GM12864 (cell line): ENCODE data around the gene PITPNM2.

Experiments
- DNase-seq: peaks from one replicate; pipeline ENCODE4 v3.0.0-alpha.2; 2011; ENCODE audit warnings: low read depth
- H3K4me3 ChIP-seq: 2 replicates; pipeline ENCODE4 v1.5.1; 2011; ENCODE audit warnings: mild to moderate bottlenecking, low read depth, low read length, control low read depth
- TF ChIP-seq, protein P1 (sequence below): IDR thresholded peaks from 2 replicates; pipeline ENCODE4 v1.5.1; 2011; ENCODE audit warnings: low read depth, mild to moderate bottlenecking, moderate library complexity, low read length, control low read depth, inconsistent platforms; ENCODE audit errors: missing control alignments

PITPNM2 gene

DNA sequence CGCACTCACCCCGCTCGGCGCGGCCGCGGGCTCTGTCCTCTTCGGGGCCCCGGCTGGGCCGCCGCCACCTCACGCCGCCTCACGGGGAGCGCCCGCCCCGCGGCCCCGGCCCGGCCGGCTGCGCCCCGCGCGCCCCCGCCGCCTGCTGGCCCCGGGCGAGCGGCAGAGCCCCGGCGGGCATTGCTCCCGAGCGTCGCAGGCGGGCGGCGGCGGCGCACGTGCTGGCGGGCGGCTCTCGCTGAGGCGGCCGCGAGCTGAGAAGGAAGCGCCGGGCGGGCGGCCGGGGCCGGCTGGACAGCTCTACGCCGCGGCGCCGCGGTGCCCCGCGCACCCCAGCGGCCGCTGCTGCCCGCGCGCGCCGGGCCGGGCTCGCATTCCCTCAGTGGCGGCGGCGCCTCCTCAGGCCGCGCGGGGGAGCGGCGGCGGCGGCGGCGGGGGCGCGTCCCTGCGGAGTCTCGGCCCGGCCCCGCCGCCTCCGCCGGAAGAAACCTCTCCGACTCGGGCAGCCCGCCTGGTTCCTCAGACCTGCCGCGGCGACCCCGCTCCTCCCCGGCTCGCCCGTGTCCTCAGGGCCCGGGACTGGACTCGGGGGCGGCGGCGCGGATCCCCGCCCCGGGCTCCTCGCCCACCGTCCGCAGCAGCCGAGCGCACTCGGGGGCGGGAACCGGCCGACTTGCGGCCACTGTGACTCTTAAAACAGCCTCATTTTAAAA, at the start of gene PITPNM2:
TSS of gene PITPNM2 (minus strand) at position 347 of the 713 bp plus-strand sequence. CDS start 116,500 bp downstream, outside the sequence.
- peak within 1 kb of the TSS; percentile 59 for H3K4me3 ChIP-seq
- DNase-seq = no peak
- TF ChIP-seq, protein P1, sequence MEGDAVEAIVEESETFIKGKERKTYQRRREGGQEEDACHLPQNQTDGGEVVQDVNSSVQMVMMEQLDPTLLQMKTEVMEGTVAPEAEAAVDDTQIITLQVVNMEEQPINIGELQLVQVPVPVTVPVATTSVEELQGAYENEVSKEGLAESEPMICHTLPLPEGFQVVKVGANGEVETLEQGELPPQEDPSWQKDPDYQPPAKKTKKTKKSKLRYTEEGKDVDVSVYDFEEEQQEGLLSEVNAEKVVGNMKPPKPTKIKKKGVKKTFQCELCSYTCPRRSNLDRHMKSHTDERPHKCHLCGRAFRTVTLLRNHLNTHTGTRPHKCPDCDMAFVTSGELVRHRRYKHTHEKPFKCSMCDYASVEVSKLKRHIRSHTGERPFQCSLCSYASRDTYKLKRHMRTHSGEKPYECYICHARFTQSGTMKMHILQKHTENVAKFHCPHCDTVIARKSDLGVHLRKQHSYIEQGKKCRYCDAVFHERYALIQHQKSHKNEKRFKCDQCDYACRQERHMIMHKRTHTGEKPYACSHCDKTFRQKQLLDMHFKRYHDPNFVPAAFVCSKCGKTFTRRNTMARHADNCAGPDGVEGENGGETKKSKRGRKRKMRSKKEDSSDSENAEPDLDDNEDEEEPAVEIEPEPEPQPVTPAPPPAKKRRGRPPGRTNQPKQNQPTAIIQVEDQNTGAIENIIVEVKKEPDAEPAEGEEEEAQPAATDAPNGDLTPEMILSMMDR = no peak

DNA sequence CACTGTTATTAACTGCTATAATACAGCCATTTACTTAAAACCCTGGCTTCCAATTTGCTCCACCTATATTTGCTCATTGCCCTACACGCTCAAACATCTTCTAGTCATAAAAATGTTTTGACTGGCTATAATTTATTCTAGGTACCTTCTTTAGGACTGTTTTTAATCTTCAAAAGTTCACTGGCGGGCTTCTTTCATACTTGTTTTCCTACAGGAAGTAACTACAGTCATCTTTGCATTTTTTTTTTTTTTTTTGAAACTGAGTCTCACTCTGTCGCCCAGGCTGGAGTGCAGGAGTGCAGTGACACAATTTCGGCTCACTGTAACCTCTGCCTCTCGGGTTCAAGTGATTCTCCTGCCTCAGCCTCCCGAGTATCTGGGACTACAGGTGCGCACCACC, 49.5 kb upstream of the PITPNM2 start:
- no peak overlapping the region for H3K4me3 ChIP-seq
- TF ChIP-seq, protein P1 = no peak
- DNase-seq = no peak

DNA sequence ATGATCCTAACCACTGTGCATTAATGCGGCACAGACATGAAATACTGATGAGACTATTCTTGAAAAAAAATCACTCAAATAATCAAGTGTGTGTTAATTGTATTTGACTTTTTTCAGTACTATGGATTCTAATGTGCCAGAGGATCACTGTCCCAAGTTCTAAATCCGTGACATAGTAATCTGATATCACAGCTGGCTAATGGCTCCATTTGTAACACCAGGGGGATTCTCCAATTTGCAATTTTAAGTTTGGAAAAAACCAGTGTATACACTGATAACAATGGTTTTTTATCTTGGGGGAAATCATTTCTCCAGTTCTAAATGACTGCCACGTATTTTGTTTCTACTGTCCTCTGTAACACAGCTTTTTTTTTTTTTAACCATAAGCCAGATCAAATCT, 49.0 kb upstream of the PITPNM2 start:
- no peak overlapping the region for H3K4me3 ChIP-seq
- TF ChIP-seq, protein P1 = no peak
- DNase-seq = no peak

DNA sequence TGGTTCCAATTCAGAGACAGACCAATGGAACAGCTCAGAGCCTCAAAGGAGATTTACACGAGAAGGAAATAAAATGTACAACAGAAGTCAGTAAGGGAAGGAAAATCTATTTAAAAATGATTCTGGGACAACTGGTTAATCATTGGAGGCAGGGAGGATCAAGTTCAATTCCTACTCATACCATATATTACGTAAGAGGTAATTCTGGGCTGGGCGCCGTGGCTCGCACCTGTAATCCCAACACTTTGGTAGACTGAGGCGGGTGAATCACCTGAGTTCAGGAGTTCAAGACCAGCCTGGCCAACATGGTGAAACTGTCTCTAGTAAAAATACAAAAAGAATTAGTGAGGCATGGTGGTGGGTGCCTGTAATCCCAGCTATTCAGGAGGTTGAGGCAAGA, 36.7 kb upstream of the PITPNM2 start:
- TF ChIP-seq, protein P1 = no peak
- H3K4me3 ChIP-seq = no peak overlapping the region
- DNase-seq = no peak

DNA sequence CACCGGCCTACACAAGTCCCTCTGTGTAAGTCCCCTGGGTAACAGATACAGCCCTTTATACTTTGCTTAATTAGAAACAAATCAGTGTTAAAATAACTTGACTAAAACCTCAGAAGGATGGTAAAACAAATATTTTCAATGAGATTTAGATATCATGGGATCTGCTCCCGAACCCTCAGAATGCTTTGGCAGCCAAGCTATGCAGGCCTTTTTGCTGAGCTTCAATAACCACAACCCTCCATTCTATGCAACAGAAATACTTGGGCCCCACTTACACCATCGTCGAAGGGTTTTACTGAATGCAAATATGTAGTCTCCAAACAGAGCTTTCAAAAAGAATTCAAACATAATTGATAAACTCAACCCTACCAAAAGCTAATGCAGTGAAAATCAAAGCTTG, 29.3 kb upstream of the PITPNM2 start:
- H3K4me3 ChIP-seq = no peak overlapping the region
- TF ChIP-seq, protein P1 = no peak
- no peak for DNase-seq

DNA sequence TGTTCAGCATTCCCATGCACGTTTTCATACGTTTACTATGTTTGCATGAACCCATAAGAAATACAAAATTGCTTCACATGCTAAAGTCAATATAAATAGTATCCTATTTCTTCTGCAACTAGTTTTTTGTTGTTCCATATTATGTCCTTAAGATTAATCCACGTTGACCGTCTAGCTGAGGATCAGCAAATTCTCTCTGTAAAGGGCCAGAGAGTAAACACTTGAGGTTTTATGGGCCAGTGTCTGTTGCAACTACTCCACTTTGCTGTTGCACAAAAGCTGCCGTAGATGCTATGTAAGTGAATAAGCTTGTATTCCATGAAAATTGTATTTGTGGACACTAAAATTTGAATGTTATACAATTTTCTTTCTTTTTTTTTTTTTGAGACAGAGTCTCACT, 21.1 kb upstream of the PITPNM2 start:
- TF ChIP-seq, protein P1 = no peak
- no peak for DNase-seq
- H3K4me3 ChIP-seq = no peak overlapping the region

DNA sequence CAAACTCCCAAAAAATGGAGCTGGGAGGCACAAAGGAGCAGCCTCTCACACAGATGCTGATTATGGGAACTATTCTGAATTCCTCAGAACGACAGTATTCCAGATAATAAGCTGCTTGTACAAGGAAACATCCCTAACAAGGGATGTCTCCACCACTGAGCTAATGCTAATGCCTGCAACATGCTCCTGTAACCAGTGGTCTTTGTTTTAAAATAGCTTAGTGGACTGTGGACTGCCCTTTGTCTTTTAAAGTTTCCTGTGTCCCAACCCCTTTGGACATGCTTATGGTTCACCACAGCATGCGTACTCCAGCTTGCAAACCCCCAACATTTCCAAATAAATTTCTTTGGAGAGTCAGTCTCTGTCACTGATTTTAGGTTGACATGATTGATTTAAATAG, 16.4 kb upstream of the PITPNM2 start:
- TF ChIP-seq, protein P1 = no peak
- DNase-seq = no peak

More for the DNA sequence above, 16.4 kb upstream of the PITPNM2 start:
- H3K4me3 ChIP-seq = no peak overlapping the region
